Epidermal melanocyte (primary cell): ENCODE results near the gene ANKRD40.
"Not testable (repeated sequence)": the region's sequence is repeated elsewhere in the genome, so short reads cannot be mapped to it uniquely, and the experiment has no call there.

Source experiments
- DNase-seq: peaks from one replicate; pipeline ENCODE4 v3.0.0; 2011; ENCODE audit warnings: low spot score; ENCODE audit not compliant: insufficient read length

ANKRD40 gene

DNA sequence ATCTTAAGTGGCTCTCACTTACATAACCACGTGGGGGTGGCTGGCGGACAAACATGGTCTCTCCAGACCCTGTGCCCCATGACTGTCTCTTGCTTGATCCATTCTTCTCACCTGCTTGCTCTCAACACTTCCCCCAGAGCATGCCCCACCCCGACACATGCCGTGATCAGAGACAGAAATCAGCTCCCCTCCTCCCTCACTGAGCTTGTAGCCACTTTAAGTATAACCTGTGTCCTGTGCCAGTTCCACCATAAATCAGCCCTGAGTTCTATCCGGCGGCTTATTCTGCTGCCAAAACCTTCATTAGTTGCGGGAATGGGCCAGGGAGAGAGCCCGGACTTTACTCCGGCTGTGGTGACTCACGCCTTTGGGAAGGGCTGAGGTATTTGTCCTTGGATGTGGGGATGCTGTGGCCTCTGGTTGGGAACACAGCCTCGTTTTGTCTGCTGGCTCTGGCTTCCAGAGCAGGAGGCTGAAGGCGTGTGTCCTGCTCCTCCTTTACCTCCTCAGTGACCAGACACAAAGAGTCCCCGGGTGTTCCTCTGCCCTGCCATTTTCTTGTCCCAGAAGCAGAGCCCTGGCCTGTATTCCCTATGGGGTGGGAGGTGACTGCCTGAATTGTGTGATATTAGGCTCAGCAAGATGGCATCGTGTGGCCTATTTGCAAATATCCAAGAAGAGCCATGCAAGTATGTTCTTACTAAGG is 21.1 kb downstream of the ANKRD40 start:
- DNase-seq: no peak

DNA sequence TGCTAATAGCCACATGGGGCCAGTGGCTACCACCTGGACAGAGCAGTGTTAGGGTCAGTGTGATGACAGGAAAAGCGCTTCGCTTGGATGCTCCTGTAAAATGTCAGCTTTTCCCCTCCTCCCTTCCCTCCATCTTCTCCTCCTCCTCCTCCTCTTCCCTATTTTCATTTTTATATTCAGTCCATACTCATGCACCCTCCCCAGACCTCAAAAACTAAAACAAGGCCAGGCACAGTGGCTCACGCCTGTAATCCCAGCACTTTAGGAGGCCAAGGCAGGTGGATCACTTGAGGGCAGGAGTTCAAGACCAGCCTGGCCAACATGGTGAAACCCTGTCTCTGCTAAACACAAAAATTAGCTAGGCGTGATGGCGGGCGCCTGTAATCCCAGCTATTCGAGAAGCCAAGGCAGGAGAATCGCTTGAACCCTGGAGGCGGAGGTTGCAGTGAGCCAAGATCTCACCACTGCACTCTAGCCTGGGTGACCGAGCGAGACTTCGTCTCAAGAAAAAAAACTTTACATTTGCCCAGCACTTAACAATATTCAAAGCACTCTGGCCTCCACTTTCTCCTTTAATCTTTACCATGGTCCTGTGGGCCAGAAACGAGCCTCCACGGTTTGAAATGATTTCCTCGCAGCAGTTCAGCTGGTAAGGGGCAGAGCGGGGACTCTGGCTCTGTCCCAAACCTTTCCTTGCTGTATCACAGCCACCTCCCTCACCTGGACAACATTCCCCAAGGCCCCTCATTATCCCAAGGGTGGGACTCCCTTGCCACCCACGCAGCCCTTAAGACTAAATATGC is 21.8 kb downstream of the ANKRD40 start:
- DNase-seq: no peak

DNA sequence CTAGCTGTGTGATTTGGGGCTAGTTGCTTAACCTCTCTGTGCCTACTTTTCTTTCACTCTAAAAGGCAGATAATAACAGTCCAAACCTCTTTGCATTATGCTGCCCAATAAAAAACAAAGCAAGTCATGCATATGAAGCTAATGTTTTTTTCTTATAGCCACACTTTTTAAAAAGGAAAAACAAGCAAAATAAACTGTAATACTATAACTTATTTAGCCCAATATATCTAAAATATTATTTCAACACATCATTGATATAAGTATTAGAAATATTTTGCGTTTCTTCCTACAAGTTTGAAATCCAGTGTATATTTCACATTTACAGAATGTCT is 22.4 kb downstream of the ANKRD40 start:
- no peak for DNase-seq

DNA sequence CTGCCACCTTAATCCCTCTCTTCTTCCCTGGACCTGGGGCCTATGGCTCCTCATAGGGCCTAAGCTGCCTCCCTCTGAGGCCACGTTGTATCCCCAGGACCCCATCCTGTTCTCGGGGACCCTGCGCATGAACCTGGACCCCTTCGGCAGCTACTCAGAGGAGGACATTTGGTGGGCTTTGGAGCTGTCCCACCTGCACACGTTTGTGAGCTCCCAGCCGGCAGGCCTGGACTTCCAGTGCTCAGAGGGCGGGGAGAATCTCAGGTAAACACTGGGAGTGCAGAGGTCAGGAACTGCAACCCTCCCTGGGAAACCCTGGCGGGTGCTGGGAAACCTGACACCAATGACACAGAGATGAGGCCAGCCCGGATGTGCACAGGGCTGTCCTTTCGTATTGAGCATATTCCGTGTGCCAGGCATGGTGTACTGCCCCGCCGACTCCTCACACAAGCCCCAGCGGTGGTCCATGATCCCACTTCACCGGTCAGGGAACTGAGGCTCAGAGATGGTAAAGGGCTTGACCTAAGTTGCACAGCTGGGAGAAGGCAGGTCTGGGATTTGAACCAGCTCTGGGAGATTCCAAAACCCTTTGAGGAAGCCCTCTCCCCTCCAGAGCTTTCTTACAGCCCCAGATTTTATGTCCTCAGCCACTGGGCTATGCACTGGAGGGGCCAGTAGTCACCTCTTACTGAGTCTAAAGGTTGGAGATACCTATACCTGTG is 22.9 kb downstream of the ANKRD40 start:
- DNase-seq: no peak

DNA sequence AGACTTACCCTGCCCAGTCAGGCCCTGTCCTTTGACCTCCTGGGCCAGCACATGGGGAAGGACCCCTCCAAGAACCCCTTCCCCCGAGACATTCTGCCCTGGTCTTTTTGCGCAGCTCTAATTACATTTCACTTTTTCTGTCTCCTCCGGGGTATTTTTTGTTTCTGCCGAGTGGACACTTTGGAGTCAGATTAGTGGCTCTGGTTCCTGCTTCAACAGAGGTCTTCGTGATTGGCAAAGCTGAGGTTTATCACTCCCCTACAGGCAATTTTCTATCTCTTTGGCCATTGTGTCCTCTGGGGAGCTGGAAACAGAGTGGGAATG is 23.5 kb downstream of the ANKRD40 start:
- DNase-seq: no peak

DNA sequence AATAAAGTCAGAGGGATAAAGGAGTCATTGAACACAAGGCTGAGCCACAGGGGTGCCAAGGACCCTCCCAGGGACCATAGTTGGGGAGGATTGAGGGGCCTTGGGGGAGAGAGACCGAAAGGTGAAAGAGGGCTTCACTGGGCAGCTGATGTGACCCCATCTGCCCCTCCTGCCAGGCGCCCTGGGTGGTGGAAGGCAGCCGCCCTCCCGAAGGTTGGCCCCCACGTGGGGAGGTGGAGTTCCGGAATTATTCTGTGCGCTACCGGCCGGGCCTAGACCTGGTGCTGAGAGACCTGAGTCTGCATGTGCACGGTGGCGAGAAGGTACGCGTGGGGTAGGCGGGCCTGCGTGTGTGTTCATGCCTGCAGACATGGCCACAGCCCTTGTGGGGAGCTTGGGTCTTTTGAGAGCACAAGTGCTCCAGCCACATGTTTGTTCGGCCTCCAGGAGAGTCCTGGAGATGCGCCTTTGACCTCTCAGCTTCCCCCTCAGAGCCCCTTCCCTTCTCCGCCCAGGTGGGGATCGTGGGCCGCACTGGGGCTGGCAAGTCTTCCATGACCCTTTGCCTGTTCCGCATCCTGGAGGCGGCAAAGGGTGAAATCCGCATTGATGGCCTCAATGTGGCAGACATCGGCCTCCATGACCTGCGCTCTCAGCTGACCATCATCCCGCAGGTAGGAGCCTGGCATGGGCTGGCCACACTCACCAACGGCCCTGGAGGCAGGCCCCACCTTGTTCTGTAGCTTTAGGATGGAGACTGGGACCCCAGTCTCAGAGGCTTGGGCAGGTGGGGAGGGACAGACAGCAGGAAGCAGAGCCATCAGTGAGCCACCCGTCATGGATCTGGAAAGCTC is 24.1 kb downstream of the ANKRD40 start:
- DNase-seq: no peak

- DNase-seq: no peak
Measured at GRCh38 chr17:50682938-50683337, 24.8 kb downstream of the ANKRD40 start.

DNA sequence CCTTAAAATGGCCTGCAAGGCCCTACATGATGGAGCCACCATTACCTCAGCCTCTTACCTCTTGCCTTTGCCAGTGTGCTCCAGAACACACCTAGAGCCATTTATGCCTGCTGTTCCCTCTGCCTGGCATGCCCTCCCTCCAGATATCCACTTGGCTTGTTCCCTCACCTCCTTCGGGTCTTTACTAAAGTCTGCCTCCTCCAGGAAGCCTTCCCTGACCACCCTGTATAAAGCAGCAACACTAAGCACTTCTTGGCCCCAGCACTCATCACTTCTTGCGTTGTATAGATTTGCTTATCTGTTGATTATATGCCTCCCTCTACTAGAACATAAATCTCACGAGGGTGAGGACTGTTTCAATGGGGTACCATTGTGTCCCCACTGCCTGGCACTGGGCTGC is 25.3 kb downstream of the ANKRD40 start:
- no peak for DNase-seq

GRCh38 chr17:50681263-50682200 is 26.2 kb downstream of the ANKRD40 start:
- DNase-seq: peak; percentile 80

DNA sequence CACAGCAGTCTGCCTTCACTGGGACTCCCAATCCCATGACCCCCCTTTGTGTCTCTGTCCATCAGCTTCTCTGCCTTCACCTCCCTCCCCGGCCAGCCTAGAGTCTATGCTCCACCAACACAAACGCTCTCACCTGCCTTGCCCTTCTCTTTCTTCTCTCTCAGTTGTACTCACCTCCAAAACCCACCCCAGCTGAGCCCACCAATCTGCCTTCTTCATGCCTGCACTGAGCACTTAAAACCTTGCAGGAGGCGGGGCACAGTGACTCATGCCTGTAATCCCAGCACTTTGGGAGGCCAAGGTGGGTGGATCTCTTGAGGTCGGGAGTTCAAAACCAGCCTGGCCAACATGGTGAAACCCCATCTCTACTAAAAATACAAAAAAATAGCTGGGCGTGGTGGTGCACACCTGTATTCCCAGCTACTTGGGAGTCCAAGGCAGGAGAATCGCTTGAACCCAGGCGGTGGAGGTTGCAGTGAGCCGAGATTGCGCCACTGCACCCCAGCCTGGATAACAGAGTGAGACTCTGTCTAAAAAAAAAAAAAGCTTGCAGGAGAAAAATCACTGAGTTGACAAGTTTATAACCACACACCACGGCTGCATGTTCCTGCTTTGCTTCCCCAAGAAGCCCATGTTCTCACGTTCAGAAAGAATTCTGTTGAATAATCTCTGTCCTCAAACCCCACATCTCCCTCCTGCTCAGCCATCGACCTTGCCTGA is 27.0 kb downstream of the ANKRD40 start:
- DNase-seq: not testable (repeated sequence)

GRCh38 chr17:50680126-50680525 is 27.6 kb downstream of the ANKRD40 start:
- no peak for DNase-seq

GRCh38 chr17:50679008-50679544 is 28.6 kb downstream of the ANKRD40 start:
- DNase-seq: no peak

DNA sequence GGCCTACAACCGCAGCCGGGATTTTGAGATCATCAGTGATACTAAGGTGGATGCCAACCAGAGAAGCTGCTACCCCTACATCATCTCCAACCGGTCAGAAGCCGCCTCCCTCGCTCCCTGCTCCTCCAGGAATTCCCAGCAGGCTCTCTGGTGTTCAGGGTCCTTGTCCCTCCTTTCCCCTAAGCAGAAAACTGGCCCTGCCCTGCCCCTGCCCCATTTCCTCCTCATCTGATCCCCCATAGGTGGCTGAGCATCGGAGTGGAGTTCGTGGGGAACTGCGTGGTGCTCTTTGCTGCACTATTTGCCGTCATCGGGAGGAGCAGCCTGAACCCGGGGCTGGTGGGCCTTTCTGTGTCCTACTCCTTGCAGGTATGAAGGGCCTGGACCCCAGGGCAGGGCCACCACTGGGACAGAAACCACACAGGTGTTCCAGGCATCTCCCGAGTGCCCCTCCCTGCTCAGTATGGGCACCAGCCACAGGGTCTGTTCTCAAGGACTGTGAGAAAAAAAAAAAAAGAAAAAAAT is 29.8 kb downstream of the ANKRD40 start:
- no peak for DNase-seq

- no peak for DNase-seq
Measured at GRCh38 chr17:50676065-50676975, 31.4 kb downstream of the ANKRD40 start.

- no peak for DNase-seq
Measured at GRCh38 chr17:50675627-50676026, 32.1 kb downstream of the ANKRD40 start.

DNA sequence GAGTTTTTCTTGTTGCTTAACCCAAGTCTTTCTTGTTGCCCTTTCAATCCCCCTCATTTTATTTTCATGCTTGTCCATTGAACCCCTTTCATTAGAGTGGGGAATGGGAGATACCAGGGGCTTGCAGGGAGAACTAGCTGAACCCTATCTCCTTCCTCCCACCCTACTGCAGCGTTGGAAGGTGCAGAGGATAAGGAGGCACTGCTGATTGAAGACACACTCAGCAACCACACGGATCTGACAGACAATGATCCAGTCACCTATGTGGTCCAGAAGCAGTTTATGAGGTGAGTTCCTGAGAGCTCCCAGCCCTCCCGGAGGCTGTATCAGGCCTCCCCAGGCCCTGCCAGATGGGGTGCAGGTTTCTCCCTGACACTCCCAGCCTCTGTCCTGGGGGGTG is 32.5 kb downstream of the ANKRD40 start:
- no peak for DNase-seq

GRCh38 chr17:50672831-50673551 is 34.7 kb downstream of the ANKRD40 start:
- no peak for DNase-seq

- DNase-seq: no peak
Measured at GRCh38 chr17:50672071-50672470, 35.6 kb downstream of the ANKRD40 start.
